SK-N-MC (cell line): ENCODE results near the gene POFUT1.

Source experiments
- EZH2 ChIP-seq: fragments of 200-600 bp; sonication (generic); IDR thresholded peaks from one replicate; pipeline ENCODE4 v1.6.1; 2017; ENCODE audit warnings: antibody characterized with exemption
- FOXP2 ChIP-seq: optimal IDR thresholded peaks from 2 replicates; pipeline ENCODE3; 2011; ENCODE audit warnings: mild to moderate bottlenecking, moderate library complexity; ENCODE audit not compliant: insufficient read depth; ENCODE audit errors: extremely low read length, control extremely low read depth
- POLR2AphosphoS5 ChIP-seq: IDR thresholded peaks from 2 replicates; pipeline ENCODE4 v1.6.1; 2012; ENCODE audit warnings: mild to moderate bottlenecking, low read depth, low read length, borderline replicate concordance

- TF ChIP-seq FOXP2 (no peak), POLR2AphosphoS5 (no peak), EZH2 (no peak)
These were observed 27.8 kb downstream of the POFUT1 start for GRCh38 chr20:32235331-32236047.
